Measurements from ENCODE around the gene POLQ.
A peak's percentile ranks its signal among the peaks of the same experiment; 100 is the strongest.
"Not testable (repeated sequence)": the region's sequence is repeated elsewhere in the genome, so short reads cannot be mapped to it uniquely, and the experiment has no call there.

Gene POLQ

GRCh38 chr3:121545574-121546455 is at the start of gene POLQ:
TSS of gene POLQ (minus strand) at chr3:121545988. CDS start at chr3:121545877, 111 bp downstream.
- peak within 1 kb of the TSS; percentile 77 for H3K4me3 ChIP-seq (ENCODE audit: low read depth, low read length)
- peak; percentile 64 for DNase-seq (ENCODE audit: low read depth, low spot score)
- TF ChIP-seq CTCF (IDR thresholded peaks at IDR 0.05; ENCODE audit: insufficient read depth, low read length, missing control alignments) = no peak
- ChIA-PET POLR2A (interaction anchor here (0.6 kb wide), 1 partner anchor 1405 kb away, joined by 4 read pairs; no protein-coding TSS in a partner anchor), CTCF (interaction anchor here (0.6 to 4.9 kb wide), 24 partner anchors 8 to 1784 kb away, joined by 3 to 21 read pairs (median 4); partner anchors contain the start of gene SEMA5B)

- CTCF ChIA-PET = no interaction called here
Observed at GRCh38 chr3:121594850-121595249, 49.1 kb upstream of the POLQ start.

GRCh38 chr3:121593806-121594205 is 48.0 kb upstream of the POLQ start:
- POLR2A ChIA-PET; DNase-seq (ENCODE audit: low read depth, low spot score); CTCF ChIA-PET; H3K4me3 ChIP-seq (ENCODE audit: low read depth, low read length): not testable (repeated sequence)

More at GRCh38 chr3:121594850-121595249, 49.1 kb upstream of the POLQ start:
- POLR2A ChIA-PET = no interaction called here
- no peak for DNase-seq (ENCODE audit: low read depth, low spot score)
- no peak overlapping the region for H3K4me3 ChIP-seq (ENCODE audit: low read depth, low read length)
- TF ChIP-seq CTCF (IDR thresholded peaks at IDR 0.05; ENCODE audit: insufficient read depth, low read length, missing control alignments) = no peak

- CTCF ChIA-PET = no interaction called here
- no peak for TF ChIP-seq CTCF (IDR thresholded peaks at IDR 0.05; ENCODE audit: insufficient read depth, low read length, missing control alignments)
- POLR2A ChIA-PET = no interaction called here
- no peak within 1 kb of the TSS for H3K4me3 ChIP-seq (ENCODE audit: low read depth, low read length)
- no peak for DNase-seq (ENCODE audit: low read depth, low spot score)
Observed at GRCh38 chr3:121592856-121593702, 47.3 kb upstream of the POLQ start, which contains the start of gene FBXO40. TSS of gene FBXO40 (plus strand) at chr3:121593379. CDS start at chr3:121620576, 27,197 bp downstream.

- CTCF ChIA-PET = no interaction called here
- no peak for DNase-seq (ENCODE audit: low read depth, low spot score)
- no peak for TF ChIP-seq CTCF (IDR thresholded peaks at IDR 0.05; ENCODE audit: insufficient read depth, low read length, missing control alignments)
- no peak overlapping the region for H3K4me3 ChIP-seq (ENCODE audit: low read depth, low read length)
- POLR2A ChIA-PET = no interaction called here
Observed at GRCh38 chr3:121584418-121584817, 38.6 kb upstream of the POLQ start.

GRCh38 chr3:121581691-121582090 is 35.9 kb upstream of the POLQ start:
- CTCF ChIA-PET = no interaction called here
- POLR2A ChIA-PET = no interaction called here
- no peak overlapping the region for H3K4me3 ChIP-seq (ENCODE audit: low read depth, low read length)
- no peak for TF ChIP-seq CTCF (IDR thresholded peaks at IDR 0.05; ENCODE audit: insufficient read depth, low read length, missing control alignments)
- DNase-seq (ENCODE audit: low read depth, low spot score) = no peak
